ENCODE measurements around the gene DCAF15. TPM values are rescaled to one million over a fixed set of nuclear protein-coding genes. Genes with fewer than 3 reads are reported as not detected.

DCAF15 gene
- total RNA-seq, 1 donor from 2014 or later, result 35.1 TPM

DNA sequence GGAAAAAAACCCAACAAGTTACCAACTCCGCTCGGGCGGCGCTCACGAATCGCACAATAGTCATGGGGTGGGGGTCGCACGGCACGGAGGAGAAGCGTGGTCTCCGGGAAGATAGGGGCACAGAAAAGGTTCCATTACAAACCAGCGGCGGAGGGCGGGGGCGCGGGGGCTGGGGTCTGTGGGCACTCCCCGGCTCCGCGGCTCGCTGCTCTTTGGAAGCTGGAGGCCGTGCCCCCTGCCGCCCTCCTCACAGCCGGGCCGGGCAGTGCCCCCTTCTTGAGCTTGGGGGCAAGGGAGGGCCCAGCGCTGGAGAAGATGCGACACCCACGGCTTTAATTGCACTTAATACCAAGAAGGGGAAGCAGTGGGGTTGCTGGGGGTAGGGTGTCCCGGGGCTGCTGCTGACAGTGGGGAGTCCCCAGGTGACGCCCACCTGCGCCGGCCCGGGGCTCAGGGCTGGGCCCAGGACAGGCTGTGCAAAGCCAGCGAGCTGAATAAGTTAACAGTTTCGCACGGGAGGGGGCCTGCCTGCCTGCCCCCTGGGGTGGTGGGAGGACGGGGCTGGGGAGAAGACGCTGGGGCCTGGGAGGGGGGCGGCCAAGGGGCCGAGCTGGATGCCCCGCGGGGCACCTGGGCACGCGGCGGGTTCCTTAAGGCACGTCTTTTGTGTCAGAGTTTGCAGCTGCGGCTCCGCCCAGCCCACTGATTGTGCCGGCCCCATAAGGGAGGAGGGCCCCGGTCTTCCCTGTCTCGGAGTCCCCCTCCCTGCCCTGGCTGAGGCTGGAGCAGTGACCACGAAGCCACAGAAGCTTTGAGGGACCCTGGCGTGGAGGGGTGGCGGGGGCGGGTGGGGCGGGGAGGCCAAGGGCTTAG is 9.8 kb downstream of the DCAF15 start:
- no peak overlapping the region for H3K27ac ChIP-seq
- no peak for TF ChIP-seq CTCF (IDR thresholded peaks at IDR 0.05)
- no peak for ATAC-seq
- DNase-seq, result no peak
- no peaks in the 10 kb centered on the region for H3K4me1 ChIP-seq
- H3K4me3 ChIP-seq, result no peak overlapping the region
- intact Hi-C loops (cut with DNase I), result no loop called here
- no peaks in the 10 kb centered on the region for H3K9me3 ChIP-seq
- H3K27me3 ChIP-seq, result no peaks in the 10 kb centered on the region
- peaks cover 57% of the 10 kb centered on the region for H3K36me3 ChIP-seq

- Histone ChIP-seq H3K27ac (no peak overlapping the region), H3K36me3 (peaks cover 57% of the 10 kb centered on the region), H3K27me3 (no peaks in the 10 kb centered on the region), H3K9me3 (no peaks in the 10 kb centered on the region), H3K4me3 (no peak overlapping the region), H3K4me1 (no peaks in the 10 kb centered on the region)
- TF ChIP-seq CTCF (IDR thresholded peaks at IDR 0.05), result no peak
- ATAC-seq (no peak), DNase-seq (no peak)
- intact Hi-C loops (cut with DNase I), result no loop called here
Measured at GRCh38 chr19:13962699-13963602, 10.6 kb downstream of the DCAF15 start.

DNA sequence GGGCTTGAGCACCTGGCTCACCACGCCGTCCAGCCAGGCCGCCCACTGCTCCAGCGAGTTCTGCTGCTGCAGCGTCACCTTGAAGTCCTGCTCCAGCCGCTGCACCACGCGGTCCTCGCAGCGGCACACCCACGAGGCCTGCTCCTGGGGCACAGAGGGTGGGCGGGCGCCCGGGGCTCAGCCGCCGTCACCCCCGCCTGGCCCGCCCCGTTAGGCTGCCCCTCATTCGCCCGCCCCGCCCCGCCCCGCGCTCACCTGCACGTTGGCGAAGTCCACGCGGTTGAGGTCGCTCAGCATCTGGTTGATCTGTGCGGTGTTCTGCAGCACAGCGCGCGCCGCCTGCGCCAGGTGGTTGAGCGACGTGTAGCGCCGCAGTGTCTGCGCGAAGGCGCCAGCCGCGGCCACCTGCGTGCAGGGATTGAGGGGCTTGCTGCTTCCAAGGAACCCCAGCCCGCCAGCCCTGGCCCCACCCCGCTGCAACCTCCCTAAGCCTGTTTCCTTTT is 11.3 kb downstream of the DCAF15 start:
- Histone ChIP-seq H3K4me3 (no peak overlapping the region), H3K36me3 (peaks cover 60% of the 10 kb centered on the region), H3K4me1 (no peaks in the 10 kb centered on the region), H3K27me3 (no peaks in the 10 kb centered on the region), H3K27ac (no peak overlapping the region), H3K9me3 (no peaks in the 10 kb centered on the region)
- intact Hi-C loops (cut with DNase I), result no loop called here
- DNase-seq (no peak), ATAC-seq (no peak)
- TF ChIP-seq CTCF (IDR thresholded peaks at IDR 0.05), result no peak

- no peak for TF ChIP-seq CTCF (IDR thresholded peaks at IDR 0.05)
- no peak for ATAC-seq
- H3K27me3 ChIP-seq, result no peaks in the 10 kb centered on the region
- no peak overlapping the region for H3K27ac ChIP-seq
- intact Hi-C loops (cut with DNase I), result no loop called here
- no peaks in the 10 kb centered on the region for H3K9me3 ChIP-seq
- H3K4me1 ChIP-seq, result no peaks in the 10 kb centered on the region
- DNase-seq, result no peak
- no peak overlapping the region for H3K4me3 ChIP-seq
- H3K36me3 ChIP-seq, result peaks cover 62% of the 10 kb centered on the region
Measured at GRCh38 chr19:13964776-13965175, 12.5 kb downstream of the DCAF15 start.

DNA sequence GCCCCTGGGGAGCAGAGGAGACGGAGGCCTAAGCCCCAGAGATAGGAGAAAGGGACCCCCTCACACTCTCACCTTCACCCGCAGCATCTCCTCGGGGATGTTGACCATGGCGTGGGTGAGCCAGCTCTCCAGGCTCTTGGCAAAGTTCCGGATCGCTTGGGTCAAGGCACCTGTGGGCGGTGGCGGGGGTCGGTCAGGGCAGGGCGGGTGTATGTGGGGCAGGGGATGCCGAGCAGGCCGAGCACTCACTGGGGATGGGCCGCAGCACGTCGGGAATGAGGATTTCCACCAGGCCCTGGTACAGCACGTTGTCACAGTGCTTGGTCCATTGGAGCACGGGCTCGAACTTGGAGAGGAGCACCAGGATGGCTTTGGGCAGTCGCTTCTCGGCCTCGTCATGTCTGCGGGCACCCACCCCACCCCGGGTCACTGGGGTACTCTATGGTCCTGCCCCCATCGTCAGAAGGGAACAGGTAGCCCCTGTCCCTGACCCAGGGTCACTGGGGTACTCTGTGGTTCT is 13.1 kb downstream of the DCAF15 start:
- peaks cover 62% of the 10 kb centered on the region for H3K36me3 ChIP-seq

More for the DNA sequence above, 13.1 kb downstream of the DCAF15 start:
- Histone ChIP-seq H3K9me3 (no peaks in the 10 kb centered on the region), H3K27ac (no peak overlapping the region), H3K27me3 (no peaks in the 10 kb centered on the region), H3K4me3 (no peak overlapping the region), H3K4me1 (no peaks in the 10 kb centered on the region)
- no peak for TF ChIP-seq CTCF (IDR thresholded peaks at IDR 0.05)
- DNase-seq (no peak), ATAC-seq (no peak)
- intact Hi-C loops (cut with DNase I), result no loop called here
